ENCODE results near the gene KCNQ5.

Gene KCNQ5

DNA sequence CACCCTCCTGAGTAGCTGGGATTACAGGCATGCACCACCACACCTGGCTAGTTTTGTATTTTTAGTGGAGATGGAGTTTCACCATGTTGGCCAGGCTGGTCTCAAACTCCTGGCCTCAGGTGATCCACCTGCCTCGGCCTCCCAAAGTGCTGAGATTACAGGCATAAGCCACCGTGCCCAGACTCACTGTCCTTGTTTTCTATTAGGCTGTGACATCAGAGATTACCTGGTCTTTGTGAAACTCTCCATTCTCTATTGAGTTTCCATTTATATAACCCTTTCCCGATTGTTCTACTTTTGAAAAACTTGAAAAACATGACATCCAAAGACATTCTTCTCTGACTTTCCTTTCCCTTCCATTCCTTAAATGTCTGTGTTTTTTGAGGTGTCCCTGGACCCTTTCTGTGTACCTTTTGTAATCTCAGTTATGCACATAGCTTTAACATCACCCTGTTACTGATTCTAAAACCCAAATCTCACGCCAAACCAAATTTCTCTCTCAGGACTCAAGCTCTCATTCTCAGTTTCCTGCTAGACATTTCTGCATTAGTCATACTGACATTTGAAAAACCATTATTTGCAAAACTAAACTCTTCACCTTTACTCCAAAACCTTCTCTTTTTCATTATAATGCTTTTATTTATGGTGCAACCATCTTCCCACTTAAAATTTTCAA is 466.4 kb downstream of the KCNQ5 start:
- H2AFZ ChIP-seq (ENCODE audit: low read depth, low read length, severe bottlenecking): no peak overlapping the region
- H3K27me3 ChIP-seq (ENCODE audit: low read length): no peaks in the 10 kb centered on the region
- no peaks in the 10 kb centered on the region for H3K79me2 ChIP-seq (ENCODE audit: insufficient read depth, low read length)
- no peak for TF ChIP-seq EZH2phosphoT487 (conservative IDR thresholded peaks at IDR 0.05; ENCODE audit: low read length)
- no peak for TF ChIP-seq CTCF (IDR thresholded peaks at IDR 0.05; ENCODE audit: insufficient read depth, low read length, poor library complexity, severe bottlenecking)
- no peak overlapping the region for H3K4me3 ChIP-seq (ENCODE audit: insufficient read depth, low read length, poor library complexity, severe bottlenecking)
- no peak overlapping the region for H3K27ac ChIP-seq (ENCODE audit: low read depth, low read length)
- H3K4me2 ChIP-seq (ENCODE audit: low read depth, low read length, poor library complexity, severe bottlenecking): no peak overlapping the region
- no peaks in the 10 kb centered on the region; the same call in 1 of the 2 replicates for H3K9me3 ChIP-seq (ENCODE audit: insufficient read depth, low read length)
- no peaks in the 10 kb centered on the region for H4K20me1 ChIP-seq (ENCODE audit: low read depth, low read length)
- no peaks in the 10 kb centered on the region for H3K36me3 ChIP-seq (ENCODE audit: low read length)
- H3K9ac ChIP-seq (ENCODE audit: low read length): no peak overlapping the region
- H3F3A ChIP-seq (ENCODE audit: insufficient read depth): no peaks in the 10 kb centered on the region
- H3K9me2 ChIP-seq (replicated peaks; ENCODE audit: insufficient read depth, low read length): no peaks in the 10 kb centered on the region

- Histone ChIP-seq H3K9me3 (ENCODE audit: insufficient read depth, low read length) (no peaks in the 10 kb centered on the region), H3K9ac (ENCODE audit: low read length) (no peak overlapping the region), H2AFZ (ENCODE audit: low read depth, low read length, severe bottlenecking) (no peak overlapping the region), H3K27me3 (ENCODE audit: low read length) (no peaks in the 10 kb centered on the region), H3K4me3 (ENCODE audit: insufficient read depth, low read length, poor library complexity, severe bottlenecking) (no peak overlapping the region), H3K4me2 (ENCODE audit: low read depth, low read length, poor library complexity, severe bottlenecking) (no peak overlapping the region), H3F3A (ENCODE audit: insufficient read depth) (no peaks in the 10 kb centered on the region), H4K20me1 (ENCODE audit: low read depth, low read length) (no peaks in the 10 kb centered on the region), H3K36me3 (ENCODE audit: low read length) (peaks cover 7% of the 10 kb centered on the region; the same call in 1 of the 2 replicates), H3K79me2 (ENCODE audit: insufficient read depth, low read length) (no peaks in the 10 kb centered on the region), H3K27ac (ENCODE audit: low read depth, low read length) (no peak overlapping the region), H3K9me2 (replicated peaks; ENCODE audit: insufficient read depth, low read length) (no peaks in the 10 kb centered on the region)
- TF ChIP-seq EZH2phosphoT487 (conservative IDR thresholded peaks at IDR 0.05; ENCODE audit: low read length) (no peak), CTCF (IDR thresholded peaks at IDR 0.05; ENCODE audit: insufficient read depth, low read length, poor library complexity, severe bottlenecking) (no peak)
Measured at GRCh38 chr6:73104921-73105320, 483.1 kb downstream of the KCNQ5 start.

DNA sequence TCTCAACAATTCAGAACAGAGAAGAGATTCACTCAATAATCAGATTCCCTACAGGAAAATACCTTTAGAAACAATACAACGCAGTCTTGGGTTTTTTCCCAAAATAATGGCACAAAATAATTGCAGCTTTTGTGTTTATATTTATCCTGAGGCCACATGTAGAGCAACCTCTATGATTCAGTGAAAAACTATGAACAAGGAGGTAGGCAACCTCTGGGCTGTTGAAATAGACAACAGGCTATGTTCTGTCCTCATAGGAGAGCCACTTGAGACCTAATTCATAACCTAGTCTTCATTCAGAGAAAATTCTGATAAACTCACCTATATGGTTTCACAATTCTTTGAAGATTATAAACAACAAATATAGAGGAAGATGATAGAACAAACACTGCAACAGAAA is 485.2 kb downstream of the KCNQ5 start:
- Histone ChIP-seq H3K79me2 (ENCODE audit: insufficient read depth, low read length) (no peaks in the 10 kb centered on the region), H4K20me1 (ENCODE audit: low read depth, low read length) (no peaks in the 10 kb centered on the region), H3K27me3 (ENCODE audit: low read length) (no peaks in the 10 kb centered on the region), H3K4me2 (ENCODE audit: low read depth, low read length, poor library complexity, severe bottlenecking) (no peak overlapping the region), H3K9me3 (ENCODE audit: insufficient read depth, low read length) (no peaks in the 10 kb centered on the region), H3K36me3 (ENCODE audit: low read length) (peaks cover 7% of the 10 kb centered on the region; the same call in 1 of the 2 replicates), H3K27ac (ENCODE audit: low read depth, low read length) (no peak overlapping the region), H3K4me3 (ENCODE audit: insufficient read depth, low read length, poor library complexity, severe bottlenecking) (no peak overlapping the region), H3K9me2 (replicated peaks; ENCODE audit: insufficient read depth, low read length) (no peaks in the 10 kb centered on the region), H3K9ac (ENCODE audit: low read length) (no peak overlapping the region), H3F3A (ENCODE audit: insufficient read depth) (no peaks in the 10 kb centered on the region), H2AFZ (ENCODE audit: low read depth, low read length, severe bottlenecking) (no peak overlapping the region)
- TF ChIP-seq EZH2phosphoT487 (conservative IDR thresholded peaks at IDR 0.05; ENCODE audit: low read length): no peak
- no peak for TF ChIP-seq CTCF (IDR thresholded peaks at IDR 0.05; ENCODE audit: insufficient read depth, low read length, poor library complexity, severe bottlenecking)

Measured in SU-DHL-6 (cell line).